PC-3 (cell line): ENCODE data around the gene CBFA2T3. TPM values are rescaled to one million over a fixed set of nuclear protein-coding genes. Genes with fewer than 3 reads are reported as not detected.

ENCODE experiments used
- ATAC-seq: fragments of 200-7000 bp; cut with Tn5 transposase; 2 replicates; pipeline ENCODE4 v1.9.1; 2020; ENCODE audit warnings: mild to moderate bottlenecking, moderate library complexity
- BruUV-seq: library from RNA; stranded (reverse); fragments of 400-500 nt; replicated peaks from 2 replicates; lab custom pipeline; 2021; lab: Mats Ljungman, UMichigan
- CTCF ChIA-PET: fragments of 300-600 bp; sonication (Branson Sonifier 250); formaldehyde crosslinking; loops from one replicate; lab custom pipeline; 2022; ENCODE audit warnings: antibody characterized with exemption; lab: Charles Lee
- POLR2A ChIA-PET: fragments of 300-600 bp; sonication (Branson Sonifier 250); formaldehyde crosslinking; loops from one replicate; lab custom pipeline; 2022; ENCODE audit warnings: antibody characterized with exemption; ENCODE audit not compliant: unreplicated experiment; lab: Charles Lee
- DNase-seq: peaks from one replicate; pipeline ENCODE4 v3.0.0-alpha.2; 2015
- H2AFZ ChIP-seq: fragments of 300-600 bp; sonication (generic); 2 replicates; pipeline ENCODE4 v1.6.0; 2016; ENCODE audit warnings: antibody characterized with exemption, low read length
- H3F3A ChIP-seq: fragments of 300-600 bp; sonication (generic); one replicate; pipeline ENCODE4 v1.6.0; 2017; ENCODE audit warnings: antibody characterized with exemption, low read length, control low read depth, mild to moderate bottlenecking; ENCODE audit not compliant: unreplicated experiment
- H3K27ac ChIP-seq: fragments of 300-600 bp; sonication (generic); 2 replicates; pipeline ENCODE4 v1.5.1; 2016; ENCODE audit warnings: mild to moderate bottlenecking, low read length
- H3K27me3 ChIP-seq: fragments of 300-600 bp; sonication (generic); 2 replicates; pipeline ENCODE4 v1.6.1; 2016; ENCODE audit warnings: low read length, mixed read lengths
- H3K36me3 ChIP-seq: fragments of 300-600 bp; sonication (generic); 2 replicates; pipeline ENCODE4 v1.6.1; 2016; ENCODE audit warnings: low read depth, mixed run types, low read length, mixed read lengths
- H3K4me1 ChIP-seq: fragments of 300-600 bp; sonication (generic); 2 replicates; pipeline ENCODE4 v1.5.1; 2016; ENCODE audit warnings: low read length; ENCODE audit not compliant: insufficient read depth
- H3K4me2 ChIP-seq: fragments of 300-600 bp; sonication (generic); 2 replicates; pipeline ENCODE4 v1.6.0; 2016; ENCODE audit warnings: low read length
- H3K4me3 ChIP-seq: fragments of 300-600 bp; sonication (generic); 2 replicates; pipeline ENCODE4 v1.5.1; 2016; ENCODE audit warnings: mild to moderate bottlenecking, low read length, mixed read lengths
- H3K79me2 ChIP-seq: fragments of 300-600 bp; sonication (generic); 2 replicates; pipeline ENCODE4 v1.6.1; 2017; ENCODE audit warnings: low read length, mixed read lengths
- H3K9ac ChIP-seq: fragments of 300-600 bp; sonication (generic); 2 replicates; pipeline ENCODE4 v1.6.0; 2016; ENCODE audit warnings: mild to moderate bottlenecking, low read length
- H3K9me2 ChIP-seq: fragments of 300-600 bp; sonication (generic); replicated peaks from 2 replicates; pipeline ENCODE4 v1.6.1; 2016; ENCODE audit warnings: mixed run types, low read length, mixed read lengths
- H3K9me3 ChIP-seq: fragments of 300-600 bp; sonication (generic); 2 replicates; pipeline ENCODE4 v1.6.1; 2016; ENCODE audit warnings: low read length, mixed read lengths
- H4K20me1 ChIP-seq: fragments of 300-600 bp; sonication (generic); 2 replicates; pipeline ENCODE4 v1.6.1; 2016; ENCODE audit warnings: low read length, mixed read lengths
- CTCF ChIP-seq: fragments of 300-600 bp; sonication (generic); conservative IDR thresholded peaks from 2 replicates; pipeline ENCODE4 v1.5.1; 2017; ENCODE audit warnings: antibody characterized with exemption, low read depth, mild to moderate bottlenecking, low read length
- EZH2 ChIP-seq: fragments of 300-600 bp; sonication (generic); IDR thresholded peaks from one replicate; pipeline ENCODE4 v1.6.1; 2017; ENCODE audit warnings: antibody characterized with exemption, mild to moderate bottlenecking, low read length; ENCODE audit not compliant: unreplicated experiment
- EZH2phosphoT487 ChIP-seq: fragments of 300-600 bp; sonication (generic); IDR thresholded peaks from 2 replicates; pipeline ENCODE4 v1.6.1; 2018; ENCODE audit warnings: mild to moderate bottlenecking, antibody characterized with exemption, low read length, borderline replicate concordance
- intact Hi-C: fragments of 100-400 bp; cut with micrococcal nuclease; formaldehyde crosslinking; loops from 2 replicates; pipeline ENCODE4 v1.9.0; 2023
- total RNA-seq: library from RNA; depleted of rRNA; stranded (reverse); fragments of >200 nt; gene quantifications from 2 replicates; pipeline ENCODE4 v1.2.3, GENCODE V29; 2014

The CBFA2T3 gene
- total RNA-seq, 1 experiment from 2014 or later = not detected

- H4K20me1 ChIP-seq = no peaks in the 10 kb centered on the region
- no peaks in the 10 kb centered on the region for H3K9me2 ChIP-seq
- H3K27ac ChIP-seq = no peak overlapping the region
- intact Hi-C loops = no loop called here
- no peak overlapping the region for H3K9ac ChIP-seq
- no peak overlapping the region for H2AFZ ChIP-seq
- DNase-seq = no peak
- no peaks in the 10 kb centered on the region for H3K4me1 ChIP-seq
- ChIA-PET CTCF (no interaction called here), POLR2A (no interaction called here)
- peaks cover 7% of the 10 kb centered on the region for H3K79me2 ChIP-seq
- no peaks in the 10 kb centered on the region for H3K27me3 ChIP-seq
- H3K4me3 ChIP-seq = no peak overlapping the region
- H3K4me2 ChIP-seq = no peak overlapping the region
- no peaks in the 10 kb centered on the region for H3F3A ChIP-seq
- no peak for ATAC-seq
- no peaks in the 10 kb centered on the region for H3K9me3 ChIP-seq
- BruUV-seq = no TSS peak
- TF ChIP-seq EZH2phosphoT487 (no peak), EZH2 (no peak), CTCF (no peak)
- no peaks in the 10 kb centered on the region for H3K36me3 ChIP-seq
Measured at GRCh38 chr16:88851616-88852015, 125.4 kb downstream of the CBFA2T3 start.

- no peak overlapping the region for H3K4me3 ChIP-seq
- TF ChIP-seq EZH2 (no peak), CTCF (no peak), EZH2phosphoT487 (no peak)
- no peaks in the 10 kb centered on the region for H3K27me3 ChIP-seq
- H3K4me2 ChIP-seq = no peak overlapping the region
- H3F3A ChIP-seq = no peaks in the 10 kb centered on the region
- DNase-seq (no peak), ATAC-seq (no peak)
- H3K79me2 ChIP-seq = peaks cover 2% of the 10 kb centered on the region
- BruUV-seq = no TSS peak
- CTCF ChIA-PET = no interaction called here
- H3K9me3 ChIP-seq = no peaks in the 10 kb centered on the region
- H2AFZ ChIP-seq = no peak overlapping the region
- no peaks in the 10 kb centered on the region for H4K20me1 ChIP-seq
- no peaks in the 10 kb centered on the region for H3K36me3 ChIP-seq
- no peak overlapping the region for H3K27ac ChIP-seq
- POLR2A ChIA-PET = no interaction called here
- intact Hi-C loops = no loop called here
- H3K4me1 ChIP-seq = no peaks in the 10 kb centered on the region
- H3K9ac ChIP-seq = no peak overlapping the region
- H3K9me2 ChIP-seq = no peaks in the 10 kb centered on the region
Measured at GRCh38 chr16:88850531-88851199, 126.3 kb downstream of the CBFA2T3 start.

- Histone ChIP-seq H3K4me1 (no peaks in the 10 kb centered on the region), H3F3A (no peaks in the 10 kb centered on the region), H3K27me3 (no peaks in the 10 kb centered on the region), H3K79me2 (no peaks in the 10 kb centered on the region), H3K9me2 (no peaks in the 10 kb centered on the region), H4K20me1 (no peaks in the 10 kb centered on the region), H3K4me2 (no peak overlapping the region), H2AFZ (no peak overlapping the region), H3K9ac (no peak overlapping the region), H3K27ac (no peak overlapping the region), H3K36me3 (no peaks in the 10 kb centered on the region), H3K9me3 (no peaks in the 10 kb centered on the region), H3K4me3 (no peak overlapping the region)
- BruUV-seq = no TSS peak
- ChIA-PET CTCF (no interaction called here), POLR2A (no interaction called here)
- TF ChIP-seq EZH2phosphoT487 = no peak
- no peak for TF ChIP-seq EZH2
- no peak for TF ChIP-seq CTCF
- intact Hi-C loops = no loop called here
- ATAC-seq = no peak
- no peak for DNase-seq
Measured at GRCh38 chr16:88848557-88848956, 128.4 kb downstream of the CBFA2T3 start.
